ENCODE results near the gene UBE2QL1.

UBE2QL1 gene

DNA sequence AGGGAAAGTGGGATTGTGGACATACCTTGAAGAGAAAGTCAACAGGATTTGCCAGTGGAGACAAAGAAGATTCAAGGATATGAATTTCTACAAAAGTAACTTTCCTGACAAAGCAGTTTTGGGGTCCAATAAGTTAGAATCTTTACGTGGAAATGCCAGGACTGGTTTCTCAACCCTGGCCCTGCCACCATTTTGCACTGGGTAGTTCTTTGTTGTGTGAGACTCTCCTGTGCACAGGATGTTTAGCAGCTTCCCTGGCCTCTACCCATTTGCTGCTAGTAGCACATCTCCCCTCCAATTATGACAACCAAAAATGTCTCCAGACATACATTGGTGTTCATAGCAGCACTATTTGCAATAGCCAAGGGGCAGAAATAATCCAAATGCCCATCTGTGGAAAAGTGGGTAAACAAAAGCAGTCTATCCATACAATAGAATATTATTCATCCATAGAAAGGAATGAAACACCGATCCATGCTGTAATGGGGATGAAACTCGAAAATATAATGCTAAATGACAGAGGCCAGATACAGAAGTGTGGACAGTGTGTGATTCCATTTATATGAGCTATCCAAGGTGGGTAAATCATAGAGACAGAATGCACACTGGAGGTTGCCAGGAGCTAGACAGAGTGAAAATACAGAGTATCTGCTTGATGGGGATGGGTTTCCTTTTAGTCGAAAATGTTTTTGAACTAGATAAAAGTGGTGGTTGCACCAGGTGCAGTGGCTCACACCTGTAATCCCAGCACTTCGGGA, 92.8 kb downstream of the UBE2QL1 start:
- DNase-seq: no peak

DNA sequence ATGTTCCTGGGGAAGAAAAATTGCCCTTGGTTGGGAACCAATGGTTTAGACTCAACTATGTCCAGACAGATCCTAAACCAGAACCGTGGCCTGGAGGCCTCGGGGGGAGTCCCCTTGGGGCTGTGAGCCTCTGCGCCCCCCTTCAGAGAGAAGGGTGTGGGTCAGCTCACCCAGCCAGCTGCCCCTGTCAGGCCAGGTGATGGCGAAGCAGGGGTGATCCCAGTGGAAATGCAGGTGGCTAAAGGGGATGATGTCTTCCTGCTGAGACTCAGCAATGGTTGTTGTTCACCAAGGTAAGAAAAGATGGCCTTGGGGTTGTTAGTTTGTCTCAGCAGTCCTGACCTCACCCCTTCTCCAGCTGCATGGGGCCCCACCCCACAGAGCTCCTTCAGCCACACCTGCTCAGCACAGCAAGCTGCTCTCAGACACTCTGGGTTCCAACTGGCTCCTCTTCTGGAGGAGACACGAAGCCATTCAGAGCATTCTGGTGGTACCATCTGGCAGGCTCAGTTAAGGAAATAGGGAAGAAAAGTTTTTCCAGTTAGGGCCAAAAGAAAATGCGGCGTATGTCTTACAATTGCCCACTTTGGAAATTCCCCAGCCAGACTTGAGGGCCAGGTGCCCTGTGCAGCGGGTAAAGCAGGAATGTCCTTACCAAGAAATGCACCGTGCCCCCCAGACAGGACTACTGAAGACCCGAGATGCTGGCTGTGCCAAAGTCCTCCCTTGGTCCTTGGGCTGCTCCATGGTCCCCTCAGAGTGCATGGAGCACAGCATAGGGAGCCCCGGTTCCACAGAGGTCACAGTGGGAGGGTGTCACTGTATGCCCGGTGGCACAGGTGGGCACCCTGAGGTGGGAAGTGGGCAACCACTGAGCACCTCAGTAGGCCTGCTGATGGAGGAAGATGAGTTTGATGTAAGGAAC, 94.0 kb downstream of the UBE2QL1 start:
- DNase-seq: no peak

DNA sequence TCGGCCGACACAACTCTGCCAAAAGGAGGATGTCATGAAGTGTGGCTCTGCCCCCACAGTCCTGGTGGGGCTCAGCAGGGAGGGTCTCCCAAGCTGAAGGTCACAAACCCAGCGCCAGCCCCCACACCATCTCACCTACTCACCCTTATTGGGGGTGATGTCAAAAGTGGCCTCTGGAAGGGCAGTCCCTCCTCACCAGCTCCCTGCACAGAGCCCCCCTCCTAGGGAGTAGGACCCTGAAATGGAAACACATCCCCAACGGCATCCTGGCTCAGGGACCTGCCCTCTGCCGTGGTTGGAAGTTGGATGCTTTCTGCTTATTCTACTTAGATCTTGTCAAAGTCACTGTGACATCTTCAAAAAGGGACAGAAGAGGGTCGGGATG, 94.7 kb downstream of the UBE2QL1 start:
- DNase-seq: no peak

DNA sequence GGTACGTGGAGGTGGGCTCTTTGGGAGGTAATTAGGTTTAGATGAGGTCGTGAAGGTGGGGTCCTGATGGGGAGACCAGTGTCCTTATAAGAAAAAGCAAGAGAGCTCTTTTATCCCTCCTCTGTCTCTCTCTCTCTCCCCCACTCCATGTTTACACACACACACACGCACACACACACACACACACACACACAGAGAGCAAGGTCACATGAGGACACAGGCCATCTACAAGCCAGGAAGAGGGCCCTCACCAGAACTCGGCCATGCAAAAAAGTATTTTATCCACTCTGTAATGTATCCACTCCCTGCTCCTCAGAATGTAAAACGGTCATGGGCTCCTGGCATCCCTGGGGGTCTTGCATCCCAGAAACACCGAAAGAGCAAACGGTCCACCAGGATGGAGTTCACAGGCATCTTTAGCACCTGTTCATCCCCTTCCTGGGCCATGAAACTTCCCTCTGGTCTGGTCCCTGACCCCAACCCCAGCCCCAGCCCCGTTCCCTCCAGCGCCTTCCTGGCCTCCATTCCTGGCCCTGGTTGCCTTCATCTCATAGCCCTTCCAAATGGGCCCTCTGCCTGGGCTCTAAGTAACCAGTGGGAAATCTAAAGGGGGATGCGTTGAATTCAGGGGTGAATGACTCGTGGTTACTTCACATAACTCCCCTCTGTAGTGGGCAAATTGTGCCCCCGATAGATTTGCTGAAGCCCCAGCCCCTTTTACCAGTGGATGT, 95.3 kb downstream of the UBE2QL1 start:
- no peak for DNase-seq
